NCI-H524 (cell line): ENCODE results near the gene NR1D2.
A peak's percentile ranks its signal among the peaks of the same experiment; 100 is the strongest.
"Not testable (repeated sequence)": the region's sequence is repeated elsewhere in the genome, so short reads cannot be mapped to it uniquely, and the experiment has no call there.

Source experiments
- DNase-seq, 2 experiments: peaks; one replicate each; lab custom pipeline; 2025; lab: John Stamatoyannopoulos, UW

The NR1D2 gene

DNA sequence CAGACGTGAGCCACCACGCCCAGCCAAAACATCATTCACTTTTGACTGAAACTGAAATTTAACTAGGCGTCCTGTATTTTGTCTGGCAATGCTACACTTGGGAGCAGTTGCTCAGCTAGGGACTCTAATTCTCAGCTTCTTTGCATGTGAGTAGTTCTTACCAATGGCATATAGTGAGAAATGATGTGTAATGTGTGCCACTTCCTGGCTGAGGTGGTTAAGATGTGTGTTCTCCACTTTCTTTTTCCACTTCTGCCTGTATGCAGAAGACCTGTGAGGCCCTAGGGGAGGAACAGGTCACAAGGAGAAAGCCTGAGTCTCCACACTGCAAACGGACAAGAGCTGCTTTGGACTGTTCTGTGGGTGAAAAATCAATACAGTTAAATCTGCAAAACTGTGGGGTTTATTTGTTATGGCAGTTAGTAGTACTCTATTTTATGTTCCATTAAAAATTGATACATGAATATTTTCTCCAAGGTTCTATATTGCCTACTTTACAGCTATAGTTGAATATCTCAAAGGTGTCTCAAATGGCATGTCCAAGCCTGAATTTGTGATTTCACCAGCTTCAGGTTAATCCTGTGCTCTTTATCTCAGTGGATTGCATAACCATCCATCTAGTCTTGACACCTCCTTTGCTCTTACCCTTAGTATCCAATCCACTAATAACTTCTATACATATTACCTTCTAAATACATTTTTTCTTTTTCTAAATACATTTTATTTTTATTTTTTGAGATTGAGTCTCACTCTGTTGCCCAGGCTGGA lies 59.3 kb downstream of the NR1D2 start:
- no peak for DNase-seq

DNA sequence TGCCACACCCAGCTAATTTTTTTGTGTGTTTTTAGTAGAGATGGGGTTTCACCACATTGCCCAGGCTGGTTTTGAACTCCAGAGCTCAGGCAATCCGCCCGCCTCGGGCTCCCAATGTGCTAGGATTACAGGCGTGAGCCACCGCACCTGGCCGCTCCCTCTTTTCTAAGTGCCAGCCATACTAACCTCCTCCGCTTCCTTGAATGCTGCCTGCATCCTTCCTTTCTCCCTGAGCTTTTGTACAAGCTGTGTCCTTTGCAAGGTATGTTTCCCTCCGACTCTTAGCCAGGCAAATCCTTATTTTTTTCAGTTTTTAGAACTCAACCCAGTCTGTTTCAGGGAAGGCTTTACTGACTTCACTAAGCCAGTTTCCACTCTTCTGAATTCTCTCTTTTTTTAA lies 60.6 kb downstream of the NR1D2 start:
- no peak for DNase-seq

DNA sequence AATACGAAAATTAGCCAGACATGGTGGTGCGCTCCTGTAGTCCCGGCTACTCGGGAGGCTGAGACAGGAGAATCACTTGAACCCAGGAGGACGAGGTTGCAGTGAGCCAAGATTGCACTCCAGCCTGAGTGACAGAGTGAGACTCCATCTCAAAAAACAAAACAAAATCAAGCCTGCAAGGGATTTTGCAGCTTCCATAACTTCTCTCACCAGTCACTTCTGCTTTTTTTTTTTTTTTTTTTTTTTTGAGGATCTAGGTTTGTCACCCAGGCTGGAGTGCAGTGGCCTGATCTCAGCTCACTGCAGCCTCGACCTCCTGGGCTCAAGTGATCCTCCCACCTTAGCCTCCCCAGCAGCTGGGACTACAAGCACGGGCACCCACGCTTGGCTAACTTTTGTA lies 65.7 kb downstream of the NR1D2 start:
- DNase-seq, result not testable (repeated sequence)

DNA sequence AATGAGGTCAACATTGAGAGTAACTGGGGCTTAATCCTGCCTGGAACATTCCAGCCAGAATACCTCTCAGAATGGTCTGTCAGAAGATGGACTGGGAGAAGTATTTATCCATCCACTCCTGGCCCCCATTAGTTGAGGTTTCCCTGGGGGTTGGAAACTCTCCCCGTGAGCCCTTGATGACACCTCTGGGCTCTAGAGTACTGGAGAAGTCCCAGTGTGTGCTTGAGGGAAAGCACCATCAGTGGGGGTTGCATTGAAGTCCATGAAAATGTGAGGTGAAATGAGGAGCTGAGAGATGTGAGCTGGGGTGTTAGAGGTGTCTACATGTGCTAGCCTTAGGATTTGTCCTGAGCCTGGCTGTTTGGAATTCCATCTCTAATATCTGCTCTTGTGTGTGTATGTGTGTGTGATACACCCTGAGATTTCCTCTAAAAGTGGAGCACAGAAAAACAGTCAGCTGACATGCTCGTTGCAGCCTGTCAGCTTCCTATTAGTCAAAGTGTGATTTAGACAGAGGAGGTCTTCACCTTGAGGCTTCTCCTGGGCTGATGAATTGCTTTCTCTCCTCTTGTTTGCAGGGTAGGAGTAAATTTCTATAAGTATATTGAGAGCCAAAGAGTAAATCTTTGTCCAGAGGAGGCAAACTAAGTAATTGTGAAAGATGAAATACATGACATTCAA lies 67.6 kb downstream of the NR1D2 start:
- DNase-seq, result no peak

DNA sequence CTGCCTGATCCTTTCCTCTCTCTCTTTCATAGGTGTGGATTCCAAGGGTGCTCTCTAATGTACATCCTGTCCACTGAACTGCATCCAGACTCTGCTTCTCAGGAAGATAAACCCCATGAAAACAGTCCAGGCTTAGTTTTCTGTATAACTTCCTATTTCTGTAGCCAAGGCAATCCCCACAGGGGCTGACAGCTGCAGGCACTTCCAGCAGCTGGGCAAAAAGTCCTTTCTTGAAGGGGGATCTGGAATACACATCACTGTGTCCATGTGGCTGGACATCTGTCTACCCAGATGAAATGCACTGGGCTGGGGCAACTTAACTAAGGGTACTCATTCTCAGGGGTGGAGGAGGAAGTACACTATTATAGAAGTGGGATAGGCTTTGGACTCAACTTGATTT lies 72.2 kb downstream of the NR1D2 start:
- DNase-seq, result peak; percentile 52 to 87

DNA sequence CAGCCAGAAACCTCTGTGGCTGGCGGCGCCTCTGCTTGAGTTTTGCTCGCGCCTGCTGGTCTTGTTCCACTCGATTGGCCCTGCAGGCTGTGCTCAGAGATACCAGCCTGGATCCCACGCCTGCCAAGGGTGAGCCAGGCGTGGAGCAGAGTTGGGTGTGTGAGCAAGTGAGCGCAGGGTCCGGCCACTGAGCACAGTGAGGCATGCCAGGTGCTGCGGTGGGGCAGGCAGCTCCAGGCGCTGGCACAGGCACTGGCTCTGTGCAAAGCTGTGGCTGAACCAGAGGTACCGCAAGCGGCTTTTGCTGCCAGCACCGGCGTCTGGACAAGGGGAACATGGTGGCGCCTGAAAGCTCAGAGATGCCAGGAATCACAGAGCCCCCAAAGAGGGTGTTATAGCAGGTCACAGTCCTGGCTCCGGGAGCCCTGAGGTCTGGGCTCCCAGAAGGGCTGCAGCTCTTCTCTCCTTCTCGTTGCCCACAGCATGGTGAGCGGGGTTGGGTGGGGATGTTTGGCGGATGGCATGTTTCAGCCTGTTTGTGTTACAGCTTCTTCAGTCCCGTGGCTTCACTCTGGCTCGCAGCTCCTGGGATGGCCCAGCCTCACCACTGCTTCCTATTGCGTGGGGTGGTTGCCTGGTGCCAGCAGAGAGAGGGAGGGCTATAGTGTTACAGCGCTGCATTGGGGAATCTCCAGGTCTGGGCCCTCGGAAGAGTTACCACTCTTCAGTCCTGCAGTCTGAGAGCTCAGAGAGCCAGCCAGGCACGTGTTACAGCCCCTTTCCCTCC lies 73.9 kb downstream of the NR1D2 start:
- DNase-seq, result no peak

DNA sequence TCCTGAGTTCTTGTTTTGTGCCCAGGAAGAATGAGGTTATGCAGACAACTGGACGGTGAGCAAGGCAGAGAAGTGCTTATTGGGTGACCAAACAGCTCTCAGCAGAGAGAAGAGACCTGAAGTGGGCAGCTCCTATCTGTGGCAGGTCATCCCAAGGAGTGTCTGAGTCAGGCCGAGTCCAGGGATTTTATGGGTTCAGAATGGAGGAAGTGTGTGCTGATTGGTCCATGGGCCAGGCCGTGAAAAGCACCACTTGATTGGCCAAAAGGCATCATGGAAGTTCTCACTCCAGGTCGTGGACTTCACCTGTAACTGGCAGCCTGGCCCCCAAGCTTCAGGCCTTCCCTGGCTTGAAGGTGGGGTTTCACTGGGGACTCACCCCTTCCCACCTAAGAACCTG lies 74.5 kb downstream of the NR1D2 start:
- DNase-seq, result no peak

DNA sequence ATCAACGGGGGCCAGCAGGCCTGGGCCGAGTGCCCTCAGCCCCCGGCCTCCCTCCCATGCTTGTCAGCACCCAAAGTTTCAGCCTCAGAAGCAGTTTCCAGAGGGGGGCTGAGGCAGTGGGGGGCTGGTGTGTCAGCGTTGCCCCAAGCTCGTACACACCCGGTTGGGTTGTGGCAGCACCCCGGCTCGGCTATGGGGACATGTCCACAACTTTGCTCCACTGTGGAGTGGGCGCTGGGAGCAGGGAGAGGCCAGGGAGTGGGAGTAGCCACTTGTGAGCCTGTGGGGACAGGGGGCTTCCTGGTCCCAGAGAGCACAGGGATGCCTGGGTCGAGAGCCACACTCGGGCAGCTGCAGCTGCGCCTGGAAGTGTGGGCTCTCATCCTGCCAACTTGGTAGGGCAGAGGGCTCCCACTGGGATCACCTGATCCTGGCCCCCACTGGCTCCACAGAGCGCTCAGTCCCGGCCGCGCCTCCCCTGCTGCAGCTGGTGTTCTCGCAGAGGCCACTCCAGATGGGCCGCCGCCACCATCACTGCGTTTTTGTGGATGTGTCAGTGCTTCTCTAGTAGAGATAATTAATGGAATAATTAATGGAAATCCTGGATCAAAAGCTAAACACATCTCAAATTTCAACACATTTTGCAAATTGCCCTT lies 75.1 kb downstream of the NR1D2 start:
- DNase-seq, result peak; percentile 91 to 95

DNA sequence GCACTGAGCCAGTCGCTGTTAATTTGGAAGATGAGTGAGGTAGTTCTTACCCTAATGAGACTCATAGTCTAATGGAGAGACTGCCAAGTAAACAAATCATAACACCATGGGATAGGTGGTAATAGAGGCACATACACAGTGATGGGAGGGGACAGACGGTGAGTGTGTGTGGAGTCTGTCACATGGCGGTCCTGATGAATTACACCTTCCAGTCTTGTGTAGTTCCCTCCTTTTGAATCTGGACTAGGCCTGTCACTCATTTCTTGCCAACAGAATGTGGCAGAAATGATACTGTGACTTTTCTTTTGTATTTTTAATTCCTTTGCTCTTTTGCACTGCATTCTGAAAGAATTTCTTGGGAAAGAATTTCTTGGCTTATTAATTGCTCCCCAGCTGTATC lies 78.1 kb downstream of the NR1D2 start:
- DNase-seq, result no peak

DNA sequence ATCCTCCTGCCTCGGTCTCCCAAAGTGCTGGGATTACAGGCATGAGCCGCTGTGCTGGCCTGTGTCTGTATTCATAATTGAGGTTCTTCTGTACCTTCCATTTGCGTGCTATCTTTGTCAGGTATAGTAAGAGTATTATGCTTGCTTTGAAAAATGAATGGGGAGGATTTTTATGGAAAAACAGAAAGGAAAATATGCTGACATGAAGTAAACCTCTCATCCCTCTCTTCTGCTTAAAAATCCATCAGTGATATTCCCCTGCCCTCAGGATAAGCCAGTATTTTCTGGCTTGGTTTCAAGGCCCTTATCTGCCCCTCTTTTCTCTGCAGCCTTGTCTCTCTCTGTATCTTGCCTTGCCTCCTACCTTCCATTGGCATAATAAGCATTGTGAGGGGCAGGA lies 80.7 kb downstream of the NR1D2 start:
- no peak for DNase-seq

DNA sequence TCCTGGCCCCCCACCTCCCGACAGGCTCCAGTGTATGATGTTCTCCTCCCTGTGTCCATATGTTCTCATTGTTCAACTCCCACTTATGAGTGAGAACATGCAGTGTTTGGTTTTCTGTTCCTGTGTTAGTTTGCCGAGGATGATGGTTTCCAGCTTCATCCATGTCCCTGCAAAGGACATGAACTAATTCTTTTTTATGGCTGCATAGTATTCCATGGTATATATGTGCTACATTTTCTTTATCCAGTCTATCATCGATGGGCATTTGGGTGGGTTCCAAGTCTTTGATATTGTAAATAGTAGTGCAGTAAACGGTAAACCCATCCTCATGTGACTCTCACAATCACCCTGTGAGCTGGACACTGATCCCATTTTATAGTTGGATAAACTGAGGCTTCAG lies 81.6 kb downstream of the NR1D2 start:
- not testable (repeated sequence) for DNase-seq

DNA sequence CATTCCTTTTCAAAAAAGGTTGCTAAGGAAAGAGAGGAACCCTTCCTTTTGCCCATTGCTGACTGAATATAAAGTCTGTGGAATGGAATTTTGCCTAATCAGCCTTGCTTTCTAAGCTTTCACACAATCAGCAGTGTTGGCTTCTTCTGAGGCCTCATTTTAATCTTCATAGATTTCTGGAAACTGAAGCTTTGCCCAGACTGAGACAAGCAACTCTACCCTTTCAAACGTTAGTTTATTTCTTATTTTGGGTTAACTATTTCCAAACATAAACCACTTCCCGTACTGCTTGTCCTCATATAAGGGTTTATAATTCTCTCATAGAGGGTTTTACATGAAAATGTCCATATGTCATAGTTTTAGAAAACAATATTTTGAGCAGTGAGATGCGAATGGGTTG lies 82.9 kb downstream of the NR1D2 start:
- DNase-seq, result no peak
